GM12864 (cell line): ENCODE results near the gene ZMAT5.

Source experiments
- DNase-seq: peaks from one replicate; pipeline ENCODE4 v3.0.0-alpha.2; 2011; ENCODE audit warnings: low read depth
- H3K4me3 ChIP-seq: 2 replicates; pipeline ENCODE4 v1.5.1; 2011; ENCODE audit warnings: mild to moderate bottlenecking, low read depth, low read length, control low read depth
- CTCF ChIP-seq: IDR thresholded peaks from 2 replicates; pipeline ENCODE4 v1.5.1; 2011; ENCODE audit warnings: low read depth, mild to moderate bottlenecking, moderate library complexity, low read length, control low read depth, inconsistent platforms; ENCODE audit errors: missing control alignments

The ZMAT5 gene

GRCh38 chr22:29767171-29768051 is 604 bp upstream of the ZMAT5 start, which contains the start of gene UQCR10:
TSS of gene UQCR10 (plus strand) at chr22:29767369. CDS start at chr22:29767399, 30 bp downstream.
- no peak for TF ChIP-seq CTCF
- H3K4me3 ChIP-seq: peak within 1 kb of the TSS; percentile 97
- DNase-seq: peak; percentile 79

DNA sequence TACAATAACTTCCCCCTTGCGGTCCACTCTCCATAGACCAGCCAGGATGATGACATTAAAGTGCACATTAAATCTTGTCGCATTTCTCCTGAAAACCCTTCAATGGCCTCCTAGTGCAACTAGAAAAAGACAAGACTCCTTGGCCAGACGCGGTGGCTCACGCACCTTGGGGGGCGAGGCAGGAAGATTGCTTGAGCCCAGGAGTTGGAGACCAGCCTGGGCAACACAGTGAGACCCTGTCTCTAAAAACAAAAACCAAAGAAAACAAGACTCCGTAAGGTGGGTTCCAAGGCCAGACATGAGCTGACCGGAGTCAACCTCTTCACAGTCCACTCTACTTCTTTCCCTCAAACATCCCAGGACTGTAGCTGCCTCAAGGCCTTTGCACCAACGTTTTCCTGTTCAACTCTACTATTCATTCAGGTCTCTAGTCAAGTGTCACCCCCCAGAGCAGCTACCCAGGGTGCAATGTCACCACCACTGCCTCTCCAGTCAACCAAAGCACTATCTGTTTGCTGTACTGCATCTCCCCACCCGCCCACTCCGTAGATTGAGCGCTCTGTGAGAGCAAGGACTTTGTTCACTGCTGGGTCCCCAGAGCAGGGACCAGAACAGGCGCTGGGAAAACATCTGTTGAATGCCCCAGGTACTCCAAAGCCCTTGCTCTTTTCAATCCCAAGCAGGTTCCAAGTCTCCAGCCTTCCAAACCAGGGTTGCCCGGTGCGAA is 739 bp downstream of the ZMAT5 start:
- no peak for DNase-seq
- TF ChIP-seq CTCF: no peak
- H3K4me3 ChIP-seq: peak overlapping the region; percentile 97

GRCh38 chr22:29762263-29762662 is 4.5 kb downstream of the ZMAT5 start:
- H3K4me3 ChIP-seq: no peak overlapping the region
- no peak for DNase-seq
- TF ChIP-seq CTCF: no peak

GRCh38 chr22:29758959-29759358 is 7.8 kb downstream of the ZMAT5 start:
- no peak for TF ChIP-seq CTCF
- DNase-seq: no peak
- H3K4me3 ChIP-seq: no peak overlapping the region

DNA sequence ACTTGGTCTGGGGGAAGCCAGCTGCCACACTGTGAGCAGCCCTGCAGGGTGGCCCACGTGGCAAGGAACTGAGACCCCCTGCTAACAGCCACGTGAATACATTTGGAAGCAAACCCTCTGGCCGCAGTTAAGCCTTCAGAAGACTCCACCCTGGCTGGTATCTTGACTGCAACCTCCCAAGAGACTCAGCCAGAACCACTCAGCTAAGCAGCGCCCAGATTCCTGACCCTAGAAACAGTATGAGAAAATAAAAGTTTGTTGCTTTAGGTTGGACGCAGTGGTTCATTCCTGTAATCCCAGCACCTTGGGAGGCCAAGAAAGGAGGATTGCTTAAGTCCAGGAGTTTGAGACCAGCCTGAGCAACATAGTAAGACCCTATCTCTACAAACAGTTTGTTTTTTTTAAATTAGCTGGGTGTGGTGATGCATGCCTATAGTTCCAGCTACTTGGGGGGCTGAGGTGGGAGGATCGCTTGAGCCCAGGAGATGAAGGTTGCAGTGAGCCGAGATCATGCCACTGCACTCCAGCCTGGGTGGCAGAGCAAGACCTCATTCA is 8.7 kb downstream of the ZMAT5 start:
- H3K4me3 ChIP-seq: no peak overlapping the region
- no peak for TF ChIP-seq CTCF
- no peak for DNase-seq

DNA sequence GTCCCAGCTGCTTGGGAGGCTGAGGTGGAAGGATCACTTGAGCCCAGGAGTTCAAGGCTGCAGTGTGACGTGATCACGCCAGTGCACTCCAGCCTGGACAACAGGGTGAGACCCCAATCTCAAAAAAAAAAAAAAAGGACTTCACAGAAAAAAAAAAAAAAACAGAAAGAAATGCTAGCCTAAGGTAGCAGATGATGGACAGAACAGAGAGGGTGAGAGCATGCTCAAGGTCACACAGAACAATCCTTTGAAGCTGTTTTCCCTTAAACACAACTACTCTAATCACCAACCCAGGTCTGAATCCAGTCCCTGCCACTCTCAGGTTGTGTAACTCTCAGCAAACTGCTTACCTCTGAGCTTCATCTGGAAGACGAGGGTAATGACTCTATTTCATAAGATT is 9.7 kb downstream of the ZMAT5 start:
- TF ChIP-seq CTCF: no peak
- H3K4me3 ChIP-seq: no peak overlapping the region
- DNase-seq: no peak
